Kidney (tissue), 14 donors: Measurements from ENCODE around the gene PAGR1. TPM values are rescaled to one million over a fixed set of nuclear protein-coding genes. Genes with fewer than 3 reads are reported as not detected.
"Not testable (repeated sequence)": the region's sequence is repeated elsewhere in the genome, so short reads cannot be mapped to it uniquely, and the experiment has no call there.

Experiments used
- DNase-seq, 5 donors: peaks; one replicate each; pipeline ENCODE4 v3.0.0-alpha.2; 2013 to 2020
- FAIRE-seq: peaks from 2 replicates; lab custom pipeline; 2012; peaks lifted over from hg19 to GRCh38; lab: Jason Lieb, UNC
- H3K27ac ChIP-seq, 2 donors: one replicate each; pipeline ENCODE4 v1.7.0; 2013; ENCODE audit warnings: low read depth in 2 of 2, low read length in 2 of 2, inconsistent platforms in 1 of 2
- H3K27me3 ChIP-seq: one replicate; pipeline ENCODE4 v1.7.1; 2013; ENCODE audit warnings: low read length, inconsistent platforms; ENCODE audit not compliant: control insufficient read depth, insufficient read depth
- H3K36me3 ChIP-seq, 3 donors: one replicate each; pipeline versions ENCODE4 v1.7.0 to v1.7.1; 2013; ENCODE audit warnings: low read length in 3 of 3, control low read depth in 1 of 3, inconsistent platforms in 1 of 3; ENCODE audit not compliant: insufficient read depth in 3 of 3, control insufficient read depth in 2 of 3
- H3K4me1 ChIP-seq, 3 donors: one replicate each; pipeline versions ENCODE4 v1.7.0 to v1.7.1; 2013; ENCODE audit warnings: low read length in 3 of 3, inconsistent platforms in 1 of 3, low read depth in 1 of 3; ENCODE audit not compliant: control insufficient read depth in 2 of 3, insufficient read depth in 2 of 3
- H3K4me3 ChIP-seq, 3 donors: one replicate each; pipeline versions ENCODE4 v1.7.0 to v1.8.1; 2013; ENCODE audit warnings: low read length in 3 of 3, control low read depth in 1 of 3, inconsistent platforms in 1 of 3
- H3K9ac ChIP-seq, 3 donors: one replicate each; pipeline versions ENCODE4 v1.7.0 to v1.7.1; 2013; ENCODE audit warnings: low read length in 3 of 3, control low read depth in 1 of 3, inconsistent platforms in 1 of 3
- H3K9me3 ChIP-seq, 3 donors: one replicate each; pipeline versions ENCODE4 v1.7.0 to v1.7.1; 2013; ENCODE audit warnings: low read length in 3 of 3, control low read depth in 1 of 3, inconsistent platforms in 1 of 3; ENCODE audit not compliant: control insufficient read depth in 2 of 3, insufficient read depth in 1 of 3
- CTCF ChIP-seq: IDR thresholded peaks from 3 replicates; pipeline ENCODE4 v1.5.1; 2012; ENCODE audit warnings: mild to moderate bottlenecking, moderate library complexity, borderline replicate concordance; ENCODE audit not compliant: insufficient read depth; ENCODE audit errors: extremely low read depth
- intact Hi-C: fragments of 100-400 bp; cut with DNase I; formaldehyde crosslinking; loops from one replicate; pipeline ENCODE4 v1.11.1; 2022
- polyA plus RNA-seq: library from polyadenylated mRNA; stranded (reverse); fragments of 350-450 nt; fragmentation: Illumina TruSeq; extraction: RNeasy Lipid Tissue Mini Kit (QIAGEN cat#74804); gene quantifications from one replicate; pipeline ENCODE4 v1.2.3, GENCODE V29; 2014; ENCODE audit warnings: low read depth, low replicate concordance; ENCODE audit not compliant: insufficient read depth
- total RNA-seq: library from RNA; stranded (reverse); fragmentation: NEBNext Ultra II Directional; extraction: Animal tissue kit (Norgen Biotek cat#: 25700); gene quantifications from one replicate; pipeline ENCODE4 v1.2.1, GENCODE V29; 2021
- donor health status: control.
- donor health status: control.
- donor health status: control.
- donor health status: control.
- donor health status: control.
- donor health status: DM: yes; HTN: yes; CAD: no.
- donor health status: Normal renal cell carcinoma (clear cell type).

PAGR1 gene
- total and polyA plus RNA-seq, 2 donors from 2014 or later, result 23.5 to 30.0 TPM

- FAIRE-seq, result no peak
- no peak for TF ChIP-seq CTCF
- Histone ChIP-seq H3K4me1 (no peaks in the 10 kb centered on the region), H3K4me3 (no peak overlapping the region), H3K36me3 (no peaks in the 10 kb centered on the region), H3K27me3 (no peaks in the 10 kb centered on the region), H3K27ac (no peak overlapping the region), H3K9me3 (no peaks in the 10 kb centered on the region), H3K9ac (no peak overlapping the region)
- intact Hi-C loops, result no loop called here
- DNase-seq, result no peak
Observed at GRCh38 chr16:29868396-29869009, 52.6 kb downstream of the PAGR1 start.

- H3K4me3 ChIP-seq, H3K4me1 ChIP-seq, H3K27ac ChIP-seq, DNase-seq, H3K9ac ChIP-seq, intact Hi-C loops, FAIRE-seq, H3K36me3 ChIP-seq, H3K27me3 ChIP-seq, H3K9me3 ChIP-seq: not testable (repeated sequence)
Observed at GRCh38 chr16:29869067-29869466, 53.1 kb downstream of the PAGR1 start.

Other genes starting within 250 kb of the PAGR1 start
- 8.8 TPM for gene SPN, start 152.9 kb upstream of the PAGR1 start, total RNA-seq
- gene SPN, start 152.9 kb upstream of the PAGR1 start, polyA plus RNA-seq, result 1.0 TPM
- gene QPRT, start 137.0 kb upstream of the PAGR1 start, total RNA-seq, result 13.9 TPM
- 168 TPM for gene QPRT, start 137.0 kb upstream of the PAGR1 start, polyA plus RNA-seq
- gene C16orf54, start 70.2 kb upstream of the PAGR1 start, total RNA-seq, result 4.9 TPM
- gene C16orf54, start 70.2 kb upstream of the PAGR1 start, polyA plus RNA-seq, result 0.39 TPM
- gene ZG16, start 37.9 kb upstream of the PAGR1 start, total RNA-seq, result not detected
- gene ZG16, start 37.9 kb upstream of the PAGR1 start, polyA plus RNA-seq, result not detected
- 32.3 TPM for gene KIF22, start 25.4 kb upstream of the PAGR1 start, total RNA-seq
- 42.9 TPM for gene KIF22, start 25.4 kb upstream of the PAGR1 start, polyA plus RNA-seq
- gene MAZ, start 9.6 kb upstream of the PAGR1 start, total RNA-seq, result 137 TPM
- 85.5 TPM for gene MAZ, start 9.6 kb upstream of the PAGR1 start, polyA plus RNA-seq
- 1.9 TPM for gene PRRT2, start 4.0 kb upstream of the PAGR1 start, total RNA-seq
- 0.88 TPM for gene PRRT2, start 4.0 kb upstream of the PAGR1 start, polyA plus RNA-seq
- gene MVP, start 4.3 kb downstream of the PAGR1 start, total RNA-seq, result 271 TPM
- gene MVP, start 4.3 kb downstream of the PAGR1 start, polyA plus RNA-seq, result 123 TPM
- 85.9 TPM for gene CDIPT, start 47.1 kb downstream of the PAGR1 start, total RNA-seq
- gene CDIPT, start 47.1 kb downstream of the PAGR1 start, polyA plus RNA-seq, result 148 TPM
- gene SEZ6L2, start 83.4 kb downstream of the PAGR1 start, total RNA-seq, result 32.4 TPM
- 9.1 TPM for gene SEZ6L2, start 83.4 kb downstream of the PAGR1 start, polyA plus RNA-seq
- 8.9 TPM for gene ASPHD1, start 84.3 kb downstream of the PAGR1 start, total RNA-seq
- 6.1 TPM for gene ASPHD1, start 84.3 kb downstream of the PAGR1 start, polyA plus RNA-seq
- 25.8 TPM for gene KCTD13, start 110.1 kb downstream of the PAGR1 start, total RNA-seq
- gene KCTD13, start 110.1 kb downstream of the PAGR1 start, polyA plus RNA-seq, result 9.9 TPM
- gene TMEM219, start 145.9 kb downstream of the PAGR1 start, total RNA-seq, result 127 TPM
- 288 TPM for gene TMEM219, start 145.9 kb downstream of the PAGR1 start, polyA plus RNA-seq
- gene TAOK2, start 157.7 kb downstream of the PAGR1 start, total RNA-seq, result 54.3 TPM
- gene TAOK2, start 157.7 kb downstream of the PAGR1 start, polyA plus RNA-seq, result 19.6 TPM
- gene HIRIP3, start 179.5 kb downstream of the PAGR1 start, total RNA-seq, result 16.0 TPM
- 18.7 TPM for gene HIRIP3, start 179.5 kb downstream of the PAGR1 start, polyA plus RNA-seq
- 74.1 TPM for gene INO80E, start 180.1 kb downstream of the PAGR1 start, total RNA-seq
- gene INO80E, start 180.1 kb downstream of the PAGR1 start, polyA plus RNA-seq, result 52.7 TPM
- gene DOC2A, start 194.9 kb downstream of the PAGR1 start, total RNA-seq, result 1.9 TPM
- gene DOC2A, start 194.9 kb downstream of the PAGR1 start, polyA plus RNA-seq, result 3.5 TPM
- not detected for gene C16orf92, start 207.0 kb downstream of the PAGR1 start, total RNA-seq
- gene C16orf92, start 207.0 kb downstream of the PAGR1 start, polyA plus RNA-seq, result not detected
- gene TLCD3B, start 215.1 kb downstream of the PAGR1 start, total RNA-seq, result not detected
- not detected for gene TLCD3B, start 215.1 kb downstream of the PAGR1 start, polyA plus RNA-seq
- gene ALDOA, start 249.6 kb downstream of the PAGR1 start, total RNA-seq, result 1,017 TPM
- 1,506 TPM for gene ALDOA, start 249.6 kb downstream of the PAGR1 start, polyA plus RNA-seq